H1 (cell line): Measurements from ENCODE around the gene TMUB1. TPM values are rescaled to one million over a fixed set of nuclear protein-coding genes. Genes with fewer than 3 reads are reported as not detected.

Source experiments
- CTCF ChIA-PET: fragments of 300-600 bp; sonication (Branson Sonifier 250); formaldehyde crosslinking; loops from one replicate; lab custom pipeline; 2021; ENCODE audit not compliant: partially characterized antibody; lab: Charles Lee
- POLR2A ChIA-PET: fragments of 300-600 bp; sonication (Branson Sonifier 250); formaldehyde crosslinking; loops from one replicate; lab custom pipeline; 2021; ENCODE audit warnings: inconsistent platforms; ENCODE audit not compliant: partially characterized antibody; lab: Charles Lee
- DNase-seq, 2 experiments: peaks; one replicate each; pipeline versions ENCODE4 v3.0.0 to v3.0.0-alpha.2; 2010 to 2022; ENCODE audit warnings: low spot score in 2 of 2, low read depth in 1 of 2, mixed read lengths in 1 of 2
- FAIRE-seq: peaks from 2 replicates; lab custom pipeline; 2011; peaks lifted over from hg19 to GRCh38; lab: Jason Lieb, UNC
- H2AFZ ChIP-seq: 2 replicates; pipeline ENCODE4 v1.8.1; 2012; ENCODE audit warnings: low read length, inconsistent platforms
- H2AK5ac ChIP-seq: 2 replicates; pipeline ENCODE4 v1.6.1; 2013; ENCODE audit warnings: low read depth, low read length
- H2BK120ac ChIP-seq: replicated peaks from 2 replicates; pipeline ENCODE3; 2013; ENCODE audit warnings: low read depth, low read length, inconsistent platforms
- H2BK12ac ChIP-seq: 2 replicates; pipeline ENCODE4 v1.6.1; 2013; ENCODE audit warnings: low read depth, low read length
- H2BK15ac ChIP-seq: 2 replicates; pipeline ENCODE4 v1.6.1; 2013; ENCODE audit warnings: low read length
- H2BK20ac ChIP-seq: 2 replicates; pipeline ENCODE4 v1.6.1; 2013; ENCODE audit warnings: low read length
- H2BK5ac ChIP-seq: 2 replicates; pipeline ENCODE4 v1.6.1; 2013; ENCODE audit warnings: low read depth, low read length
- H3K14ac ChIP-seq: 2 replicates; pipeline ENCODE4 v1.6.1; 2013; ENCODE audit warnings: inconsistent platforms; ENCODE audit not compliant: insufficient read length
- H3K18ac ChIP-seq: 2 replicates; pipeline ENCODE4 v1.6.1; 2013; ENCODE audit warnings: low read length; ENCODE audit errors: extremely low read depth
- H3K23ac ChIP-seq: 2 replicates; pipeline ENCODE4 v1.6.1; 2013; ENCODE audit warnings: inconsistent platforms; ENCODE audit not compliant: insufficient read length
- H3K23me2 ChIP-seq: 2 replicates; pipeline ENCODE4 v1.6.1; 2013; ENCODE audit warnings: low read depth, low read length
- H3K27ac ChIP-seq: 2 replicates; pipeline ENCODE4 v1.6.1; 2011; ENCODE audit warnings: low read depth, low read length, inconsistent platforms
- H3K27me3 ChIP-seq, 4 experiments: replicated peaks in 1 of 4; 1 replicate in 1 of 4; 2 replicates in 3 of 4; pipeline versions ENCODE4 v1.6.1 to v1.8.1; 2011 to 2013; ENCODE audit warnings: low read length in 3 of 4, mild to moderate bottlenecking in 3 of 4, inconsistent platforms in 2 of 4, mixed read lengths in 2 of 4, moderate library complexity in 1 of 4; ENCODE audit not compliant: control insufficient read depth in 3 of 4, insufficient read depth in 3 of 4; ENCODE audit errors: extremely low read depth in 1 of 4
- H3K36me3 ChIP-seq, 4 experiments: 2 replicates each; pipeline versions ENCODE4 v1.6.1 to v1.8.1; 2011 to 2013; ENCODE audit warnings: mild to moderate bottlenecking in 4 of 4, low read length in 3 of 4, moderate library complexity in 2 of 4, control low read depth in 1 of 4, inconsistent platforms in 1 of 4; ENCODE audit not compliant: insufficient read depth in 4 of 4, control insufficient read depth in 2 of 4
- H3K4ac ChIP-seq: replicated peaks from 2 replicates; pipeline ENCODE3; 2013; ENCODE audit warnings: low read length, low read depth, mixed read lengths, inconsistent platforms; ENCODE audit not compliant: insufficient read length
- H3K4me1 ChIP-seq, 4 experiments: replicated peaks in 1 of 4; 1 replicate in 1 of 4; 2 replicates in 3 of 4; pipeline versions ENCODE4 v1.6.1 to v1.8.1; 2011 to 2013; ENCODE audit warnings: low read length in 3 of 4, inconsistent platforms in 2 of 4, mixed read lengths in 1 of 4; ENCODE audit not compliant: insufficient read depth in 4 of 4, control insufficient read depth in 3 of 4
- H3K4me2 ChIP-seq, 2 experiments: 2 replicates each; pipeline versions ENCODE4 v1.6.1 to v1.8.1; 2011 to 2013; ENCODE audit warnings: low read depth in 2 of 2, low read length in 2 of 2, control low read depth in 1 of 2, inconsistent platforms in 1 of 2, mild to moderate bottlenecking in 1 of 2; ENCODE audit not compliant: insufficient read depth in 1 of 2
- H3K4me3 ChIP-seq, 4 experiments: fragments of 200-600, 300-600 bp in 1 of 4; sonication (generic), shearing (Covaris generic), sonication (Bioruptor Twin) in 1 of 4; 2 replicates each; pipeline versions ENCODE4 v1.5.1 to v1.8.1; 2011 to 2016; ENCODE audit warnings: low read length in 4 of 4, low read depth in 3 of 4, control low read depth in 2 of 4, inconsistent platforms in 2 of 4, mild to moderate bottlenecking in 2 of 4, mixed read lengths in 1 of 4, moderate library complexity in 1 of 4; ENCODE audit not compliant: insufficient read depth in 2 of 4; ENCODE audit errors: extremely low read depth in 1 of 4
- H3K56ac ChIP-seq: replicated peaks from 2 replicates; pipeline ENCODE3; 2013; ENCODE audit warnings: low read depth, mild to moderate bottlenecking, mixed read lengths, low read length, inconsistent platforms; ENCODE audit not compliant: insufficient read length
- H3K79me1 ChIP-seq: 2 replicates; pipeline ENCODE4 v1.6.1; 2013; ENCODE audit warnings: low read depth, low read length, control low read depth
- H3K79me2 ChIP-seq, 2 experiments: 2 replicates each; pipeline versions ENCODE4 v1.6.1 to v1.8.1; 2012 to 2013; ENCODE audit warnings: low read length in 2 of 2, mild to moderate bottlenecking in 2 of 2, inconsistent platforms in 1 of 2; ENCODE audit not compliant: insufficient read depth in 2 of 2, control insufficient read depth in 1 of 2
- H3K9ac ChIP-seq, 4 experiments: replicated peaks in 1 of 4; 1 replicate in 1 of 4; 2 replicates in 3 of 4; pipeline versions ENCODE4 v1.6.1 to v1.8.1; 2011 to 2013; ENCODE audit warnings: low read depth in 3 of 4, low read length in 3 of 4, control low read depth in 2 of 4, mild to moderate bottlenecking in 2 of 4, moderate library complexity in 2 of 4, inconsistent platforms in 1 of 4; ENCODE audit errors: extremely low read depth in 1 of 4
- H3K9me3 ChIP-seq, 2 experiments: 2 replicates each; pipeline versions ENCODE4 v1.6.1 to v1.8.1; 2012 to 2013; ENCODE audit warnings: mild to moderate bottlenecking in 2 of 2, moderate library complexity in 2 of 2, control low read depth in 1 of 2, inconsistent platforms in 1 of 2, low read depth in 1 of 2, low read length in 1 of 2, mixed read lengths in 1 of 2; ENCODE audit not compliant: insufficient read depth in 2 of 2
- H4K20me1 ChIP-seq, 2 experiments: replicated peaks in 1 of 2; 2 replicates each; pipeline versions ENCODE3 to v1.8.1; 2011 to 2013; ENCODE audit warnings: inconsistent platforms in 2 of 2, low read length in 2 of 2, mild to moderate bottlenecking in 1 of 2; ENCODE audit not compliant: insufficient read depth in 2 of 2, control insufficient read depth in 1 of 2
- H4K5ac ChIP-seq: 2 replicates; pipeline ENCODE4 v1.6.1; 2013; ENCODE audit warnings: low read length, low read depth, mixed read lengths, inconsistent platforms; ENCODE audit not compliant: insufficient read length
- H4K8ac ChIP-seq: 2 replicates; pipeline ENCODE4 v1.8.0; 2013; ENCODE audit warnings: mild to moderate bottlenecking, moderate library complexity, low read length, inconsistent platforms; ENCODE audit not compliant: insufficient read depth; ENCODE audit errors: extremely low read depth
- H4K91ac ChIP-seq: replicated peaks from 2 replicates; pipeline ENCODE3; 2013; ENCODE audit warnings: low read length, mixed read lengths, inconsistent platforms; ENCODE audit not compliant: insufficient read length
- ASH2L ChIP-seq: fragments of 200-600, 300-600 bp; sonication (generic); IDR thresholded peaks from one replicate; pipeline ENCODE4 v1.7.1; 2017; ENCODE audit warnings: low read length
- ATF2 ChIP-seq: IDR thresholded peaks from 2 replicates; pipeline ENCODE4 v1.6.1; 2012; ENCODE audit warnings: low read length, inconsistent platforms
- CBX5 ChIP-seq: fragments of 300-800, 300-1000 bp; sonication (generic); IDR thresholded peaks from 2 replicates; pipeline ENCODE4 v1.7.1; 2016; ENCODE audit warnings: antibody characterized with exemption, low read length, low read depth
- E2F6 ChIP-seq: IDR thresholded peaks from 2 replicates; pipeline ENCODE4 v1.6.1; 2012; ENCODE audit warnings: inconsistent platforms
- EGR1 ChIP-seq: IDR thresholded peaks from 2 replicates; pipeline ENCODE4 v1.6.1; 2011; ENCODE audit warnings: low read depth, low read length, borderline replicate concordance
- KDM4A ChIP-seq: IDR thresholded peaks from one replicate; pipeline ENCODE4 v1.7.1; 2012; ENCODE audit warnings: low read depth, mild to moderate bottlenecking, moderate library complexity, low read length, inconsistent platforms; ENCODE audit not compliant: severe bottlenecking
- RFX5 ChIP-seq: IDR thresholded peaks from 2 replicates; pipeline ENCODE4 v1.6.1; 2011; ENCODE audit warnings: low read depth, low read length, improper control_type of control experiment, borderline replicate concordance
- SAP30 ChIP-seq: fragments of 300-600 bp; sonication (generic); IDR thresholded peaks from 2 replicates; pipeline ENCODE4 v1.7.1; 2012; ENCODE audit warnings: low read length, moderate library complexity, mild to moderate bottlenecking, inconsistent platforms; ENCODE audit not compliant: insufficient read depth, insufficient replicate concordance
- TEAD4 ChIP-seq: IDR thresholded peaks from 2 replicates; pipeline ENCODE4 v1.6.1; 2012; ENCODE audit warnings: low read depth, low read length, inconsistent platforms, mixed read lengths
- WGBS, 2 experiments: shearing (Covaris generic) in 1 of 2; methylation state at CpG; one replicate each; pipeline versions ENCODE4 v1.1.6 to v1.1.7; 2013 to 2015; ENCODE audit warnings: low lambda C conversion rate in 2 of 2, mixed read lengths in 2 of 2, inconsistent platforms in 1 of 2, low coverage in 1 of 2, missing lambda C conversion rate in 1 of 2; ENCODE audit not compliant: insufficient replicate concordance in 2 of 2, insufficient coverage in 1 of 2, insufficient read length in 1 of 2; ENCODE audit errors: extremely low coverage in 1 of 2, missing lambda C conversion rate in 1 of 2; 5-methylcytosine and 5-hydroxymethylcytosine counted together
- polyA plus RNA-seq, 7 experiments: library from polyadenylated mRNA; depleted of rRNA in 3 of 7; stranded (reverse) in 5 of 7; unstranded in 2 of 7; fragments of >200 nt in 5 of 7; fragments of 200-250 nt in 2 of 7; gene quantifications; 1 replicate in 5 of 7; 2 replicates in 1 of 7; 4 replicates in 1 of 7; pipeline versions ENCODE4 v1.2.1 to v1.2.3, GENCODE V29; 2011 to 2013; ENCODE audit warnings: missing spikeins in 2 of 7, mixed read lengths in 2 of 7
- total RNA-seq: library from RNA; stranded (reverse); fragmentation: NEBNext Ultra II Directional; extraction: Animal tissue kit (Norgen Biotek cat#: 25700); gene quantifications from 2 replicates; pipeline ENCODE4 v1.2.1, GENCODE V29; 2021

TMUB1 gene
- total and polyA plus RNA-seq, 2 of the 8 experiments (the other 6 are each of a cell fraction or from before 2014, with no cell fraction given): 41.4 to 56.2 TPM

DNA sequence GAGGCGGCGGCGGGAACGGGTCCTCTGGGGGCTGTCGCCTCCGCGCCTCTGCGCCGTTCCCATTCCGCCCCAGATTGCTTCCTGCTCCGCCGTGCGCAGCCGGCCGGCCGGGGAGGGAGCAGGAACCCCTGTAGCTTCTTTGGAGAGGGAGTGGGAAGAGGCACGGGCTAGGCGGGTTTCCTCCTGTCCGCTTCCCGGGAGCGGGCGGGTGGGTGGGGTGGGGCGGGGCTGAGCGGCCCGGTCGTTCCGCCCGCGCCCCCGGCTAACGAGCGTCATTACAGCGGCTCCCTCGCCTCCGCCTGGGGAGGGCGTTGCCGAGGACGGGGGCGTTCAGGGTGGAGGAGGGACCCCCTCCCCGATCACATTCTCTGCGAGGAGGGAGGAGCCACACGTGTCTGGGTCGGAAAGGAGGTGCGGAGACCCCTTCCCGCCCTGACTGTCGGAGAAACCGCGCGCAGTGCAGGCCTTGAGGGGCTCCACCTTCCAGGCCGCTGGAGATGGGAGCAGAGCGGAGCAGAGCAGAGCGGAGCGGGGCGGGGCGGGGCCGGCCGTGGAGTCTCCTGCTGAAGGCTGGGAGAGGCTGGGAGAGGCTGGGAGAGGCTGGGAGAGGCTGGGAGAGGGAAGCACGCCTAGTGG, 42.7 kb upstream of the TMUB1 start:
- no peaks in the 10 kb centered on the region for H3K79me1 ChIP-seq
- H4K5ac ChIP-seq: peak overlapping the region; percentile 4
- no peak overlapping the region for H2AFZ ChIP-seq
- peaks cover 0 to 13% (median 4%) of the 10 kb centered on the region in 4 experiments; a peak in 5 of 7 replicates for H3K27me3 ChIP-seq
- H3K18ac ChIP-seq: peak overlapping the region; percentile 60; the same call in 1 of the 2 replicates
- no peak overlapping the region for H2BK15ac ChIP-seq
- no peak overlapping the region for H2BK12ac ChIP-seq
- no peak overlapping the region; the same call in 1 of the 2 replicates for H2BK5ac ChIP-seq
- no peak overlapping the region for H2AK5ac ChIP-seq
- peaks cover 10 to 30% of the 10 kb centered on the region in 2 experiments for H4K20me1 ChIP-seq
- peaks cover 0 to 16% (median 0%) of the 10 kb centered on the region in 4 experiments; a peak in 2 of 8 replicates for H3K36me3 ChIP-seq
- WGBS, 2 experiments: 1% methylated on average over 33 of the region's 58 CpGs; no CpG with 5 or more reads in 1 of the 2 experiments
- ChIA-PET POLR2A (interaction anchor here (0.6 to 2.0 kb wide), 9 partner anchors 9 to 51 kb away, joined by 3 to 7 read pairs (median 4); no protein-coding TSS in a partner anchor), CTCF (interaction anchor here (0.6 to 11.7 kb wide), 16 partner anchors 10 to 126 kb away, joined by 3 to 197 read pairs (median 4); partner anchors contain the start of genes ABCF2 and GBX1)
- no peak overlapping the region for H3K23ac ChIP-seq
- no peak overlapping the region for H4K91ac ChIP-seq
- H4K8ac ChIP-seq: no peak overlapping the region; the same call in 1 of the 2 replicates
- H3K27ac ChIP-seq: no peak overlapping the region
- H3K79me2 ChIP-seq: no peaks in the 10 kb centered on the region
- H3K9me3 ChIP-seq: no peaks in the 10 kb centered on the region
- H3K23me2 ChIP-seq: peaks cover 5% of the 10 kb centered on the region; the same call in 1 of the 2 replicates
- H3K14ac ChIP-seq: no peak overlapping the region
- FAIRE-seq (no peak), DNase-seq (peak in 1 of 2 experiments; percentile 82)
- peak overlapping the region; percentile 47 to 92 for H3K4me2 ChIP-seq
- H3K4me1 ChIP-seq: peaks cover 0 to 22% (median 7%) of the 10 kb centered on the region in 4 experiments; a peak in 6 of 7 replicates
- H3K9ac ChIP-seq: peak overlapping the region in 1 of 4 experiments; percentile 4; a peak in 1 of 7 replicates
- H3K4ac ChIP-seq: no peak overlapping the region
- no peak overlapping the region for H2BK20ac ChIP-seq
- peak overlapping the region; percentile 36 for H3K56ac ChIP-seq
- H3K4me3 ChIP-seq: peak overlapping the region; percentile 29 to 75 (median 48)
- H2BK120ac ChIP-seq: no peak overlapping the region
- TF ChIP-seq RFX5 (no peak), EGR1 (peak; percentile 3; the same call in 1 of the 2 replicates), E2F6 (peak; percentile 90), ASH2L (peak; percentile 1), CBX5 (no peak), SAP30 (no peak), ATF2 (no peak), KDM4A (peak; percentile 41), TEAD4 (no peak)
